ENCODE results near the gene LASP1.

GRCh38 chr17:38920374-38921291 is 50.8 kb downstream of the LASP1 start:
- TF ChIP-seq POLR2AphosphoS5 (IDR thresholded peaks at IDR 0.05; ENCODE audit: insufficient read depth in 1 of 2, low read depth in 1 of 2) (no peak), CTCF (IDR thresholded peaks at IDR 0.05) (no peak), POLR2A (IDR thresholded peaks at IDR 0.05) (no peak)
